GM19463 (cell line): Measurements from ENCODE around the gene WNT7B.

Source experiments
- ATAC-seq: cut with Tn5 transposase; IDR thresholded peaks from one replicate; pipeline ENCODE4 v1.9.1; 2021; ENCODE audit warnings: mild to moderate bottlenecking, moderate library complexity; ENCODE audit not compliant: unreplicated experiment

Gene WNT7B

GRCh38 chr22:45974498-45974897 is 2.5 kb downstream of the WNT7B start:
- no peak for ATAC-seq

DNA sequence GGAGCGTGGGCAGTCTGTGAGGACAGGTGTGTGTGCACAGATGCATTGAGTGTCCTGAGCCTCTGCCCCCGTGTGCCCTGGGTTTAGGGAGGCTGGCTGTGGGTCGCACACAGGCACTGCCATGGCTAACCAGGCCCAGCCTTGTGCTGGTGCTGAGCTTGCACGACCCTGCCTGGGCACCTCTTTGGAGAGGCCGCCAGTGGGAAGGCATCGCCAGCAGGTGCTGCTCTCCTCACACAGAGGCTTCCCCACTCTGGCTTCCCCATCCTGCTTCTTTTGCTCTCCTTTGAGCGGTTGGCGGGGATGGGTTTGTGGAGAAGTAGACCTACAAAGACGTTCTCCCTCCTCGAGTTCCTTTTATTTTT is 4.1 kb downstream of the WNT7B start:
- no peak for ATAC-seq

GRCh38 chr22:45972091-45972888 is 4.7 kb downstream of the WNT7B start:
- ATAC-seq, result no peak

DNA sequence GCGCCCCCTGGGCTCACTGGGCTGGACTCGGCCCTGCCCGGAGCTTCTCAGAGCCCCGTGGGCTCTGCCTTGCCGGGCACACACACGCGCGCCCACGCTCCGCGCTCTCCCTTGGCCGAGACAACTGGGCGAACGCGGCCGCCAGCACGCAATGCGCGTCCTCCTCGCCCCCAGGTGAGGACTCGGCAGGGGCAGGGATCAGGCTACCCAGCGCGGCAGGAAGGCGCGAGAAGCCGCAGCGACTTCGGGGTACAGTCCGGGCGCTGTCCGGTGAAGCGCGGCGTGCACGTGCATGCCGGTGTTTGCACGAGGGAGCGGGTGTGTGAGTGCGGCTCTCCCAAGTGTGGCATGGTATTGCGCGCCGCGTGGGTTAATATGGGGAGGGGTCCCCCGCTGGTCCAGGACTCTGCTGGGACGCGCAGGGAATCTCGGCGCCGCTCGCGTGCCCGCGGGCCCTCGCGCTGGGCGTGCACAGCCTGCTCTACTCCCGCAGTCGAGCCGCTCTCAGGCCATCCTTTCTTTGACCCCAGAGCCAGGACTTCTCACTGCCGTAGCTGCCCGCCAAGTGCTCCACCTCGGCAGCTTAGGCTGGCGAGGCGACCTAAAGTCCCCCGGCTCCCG is 5.4 kb downstream of the WNT7B start:
- ATAC-seq, result no peak

DNA sequence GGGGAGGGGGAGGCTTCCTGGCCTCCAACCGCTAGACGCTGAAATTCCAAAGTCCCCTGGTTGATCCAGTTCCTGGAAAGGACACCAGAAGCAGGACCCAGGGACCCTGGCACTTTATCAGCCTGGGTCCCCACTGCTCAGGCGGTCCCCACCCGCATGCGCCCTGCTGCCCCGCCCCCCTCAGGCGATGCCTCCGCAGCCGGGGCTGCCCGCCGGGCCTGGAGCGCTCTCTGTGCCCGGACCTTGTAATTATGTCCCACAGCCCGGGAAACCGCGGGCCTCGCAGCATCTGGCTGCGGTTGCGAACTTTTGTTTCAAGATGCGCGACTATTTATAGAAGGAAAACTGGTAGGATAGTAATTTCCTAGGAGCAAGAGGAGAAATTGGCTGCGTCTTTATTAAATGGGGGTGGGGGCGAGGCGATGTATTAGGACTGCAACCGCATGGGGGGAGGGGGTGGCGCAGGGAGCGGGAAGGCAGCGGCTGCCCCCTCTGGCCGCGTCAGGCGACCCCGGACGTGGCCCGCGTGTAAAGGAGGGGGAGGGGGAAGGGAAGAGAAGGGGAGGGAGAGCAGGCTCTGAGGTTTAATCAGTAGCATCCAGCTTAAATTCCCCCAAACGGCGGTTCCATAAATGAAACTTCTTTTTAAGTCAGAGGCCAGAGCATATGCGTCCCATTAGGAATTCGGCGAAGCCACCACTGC is 6.1 kb downstream of the WNT7B start:
- ATAC-seq, result no peak

DNA sequence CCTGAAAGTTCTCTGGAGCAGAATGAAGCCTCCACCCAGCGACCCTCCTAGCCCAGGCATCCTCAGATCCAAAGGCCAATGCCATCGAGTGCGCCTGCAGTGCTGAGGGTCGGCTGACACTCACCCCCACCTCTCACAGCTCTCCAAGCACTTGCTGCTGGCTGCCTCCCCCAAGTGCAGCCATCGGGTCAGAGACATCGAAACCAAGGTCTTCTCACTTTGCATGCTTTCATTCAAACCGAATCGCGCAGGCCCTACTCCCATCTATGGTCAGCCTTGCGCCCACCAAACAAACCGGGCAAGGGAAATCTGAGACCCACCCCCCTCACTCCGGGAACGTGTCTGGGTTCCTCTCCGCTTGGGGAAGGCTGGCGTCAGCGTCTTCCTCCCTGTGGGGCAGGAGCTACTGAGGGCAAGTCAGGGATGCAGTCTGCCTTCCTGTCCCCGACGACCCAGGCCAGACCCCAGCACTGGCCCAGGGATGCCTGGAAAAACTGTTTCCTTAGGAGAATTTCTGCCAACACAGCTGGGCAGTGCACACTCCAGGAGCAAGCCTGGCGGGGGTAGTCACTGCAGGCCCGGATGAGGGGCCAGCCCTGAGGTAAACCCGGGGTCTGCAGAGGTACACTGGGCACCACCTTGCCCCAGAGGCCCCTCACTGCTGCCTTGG is 7.0 kb downstream of the WNT7B start:
- no peak for ATAC-seq

DNA sequence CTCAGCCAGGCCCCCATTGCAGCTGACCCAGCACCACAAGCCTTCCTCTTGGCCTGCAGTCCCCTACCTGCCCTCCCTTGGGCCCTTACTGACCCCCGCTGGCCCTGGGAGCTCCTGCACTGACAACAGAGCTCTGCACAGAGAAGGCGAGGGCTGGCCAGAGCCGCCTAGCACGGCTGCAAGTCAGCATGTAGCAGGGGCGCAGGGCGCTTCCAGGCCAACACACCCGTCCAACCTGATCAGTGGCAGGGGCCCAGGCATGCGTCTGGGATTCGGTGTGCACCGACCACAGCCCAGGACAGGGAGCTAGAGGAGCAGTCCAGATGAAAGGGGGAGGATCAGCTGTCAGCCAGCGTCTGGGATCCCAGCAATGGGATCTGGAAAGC is 7.6 kb downstream of the WNT7B start:
- ATAC-seq, result no peak

GRCh38 chr22:45968751-45969413 is 8.1 kb downstream of the WNT7B start:
- ATAC-seq, result no peak

DNA sequence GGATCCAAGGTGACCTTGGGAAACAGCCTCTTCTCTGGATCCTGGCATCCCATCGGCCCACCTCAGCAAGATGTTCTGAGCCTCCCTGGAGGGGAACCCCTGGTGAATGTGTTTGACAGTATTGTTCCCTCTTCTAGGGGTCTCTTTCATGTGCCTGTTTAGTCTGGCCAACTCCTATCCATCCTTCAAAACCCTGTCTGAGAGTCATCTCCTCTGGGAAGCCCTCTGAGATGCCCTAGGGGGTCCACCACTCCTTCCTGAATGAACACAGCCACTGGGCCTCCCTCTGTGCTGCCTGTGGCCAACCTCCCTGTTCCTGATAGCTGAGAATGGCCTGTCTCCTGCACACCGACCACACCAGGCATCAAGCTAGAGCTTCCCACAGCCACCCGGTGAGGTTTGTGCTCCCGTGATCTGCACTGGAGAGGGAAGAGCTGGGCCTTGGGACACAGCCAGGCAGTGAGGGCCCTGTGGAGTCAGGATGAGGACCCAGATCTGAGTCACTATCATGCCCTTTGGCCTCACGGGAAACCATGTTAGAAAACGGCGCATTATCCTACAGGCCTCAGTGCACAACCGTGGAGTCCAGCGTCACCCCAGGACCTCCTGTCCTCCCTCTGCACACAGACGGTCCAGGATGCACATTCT is 8.8 kb downstream of the WNT7B start:
- ATAC-seq, result no peak

DNA sequence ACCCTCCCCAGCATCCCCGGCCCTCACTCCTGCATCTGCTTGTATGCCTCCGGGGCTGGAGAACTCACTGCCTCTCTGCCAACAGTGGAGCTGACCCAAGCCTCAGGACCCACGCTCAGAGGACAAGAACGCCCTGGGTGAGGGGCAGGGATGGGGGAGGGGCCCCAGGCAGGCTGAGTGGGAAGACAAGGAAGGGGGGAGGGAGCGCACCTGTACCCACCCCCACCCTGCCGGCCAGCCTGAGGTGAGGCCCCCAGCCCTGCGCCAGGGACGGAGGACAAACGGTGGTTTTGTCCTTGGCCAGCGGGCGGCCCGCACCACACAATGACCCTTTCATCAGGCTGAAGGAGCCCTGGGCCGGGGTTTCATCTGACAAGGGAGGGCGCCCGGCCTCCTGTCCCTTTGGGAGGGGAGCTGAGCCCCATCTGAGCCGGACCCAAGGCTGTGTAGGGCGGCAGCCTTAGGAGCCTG is 10.0 kb downstream of the WNT7B start:
- no peak for ATAC-seq

DNA sequence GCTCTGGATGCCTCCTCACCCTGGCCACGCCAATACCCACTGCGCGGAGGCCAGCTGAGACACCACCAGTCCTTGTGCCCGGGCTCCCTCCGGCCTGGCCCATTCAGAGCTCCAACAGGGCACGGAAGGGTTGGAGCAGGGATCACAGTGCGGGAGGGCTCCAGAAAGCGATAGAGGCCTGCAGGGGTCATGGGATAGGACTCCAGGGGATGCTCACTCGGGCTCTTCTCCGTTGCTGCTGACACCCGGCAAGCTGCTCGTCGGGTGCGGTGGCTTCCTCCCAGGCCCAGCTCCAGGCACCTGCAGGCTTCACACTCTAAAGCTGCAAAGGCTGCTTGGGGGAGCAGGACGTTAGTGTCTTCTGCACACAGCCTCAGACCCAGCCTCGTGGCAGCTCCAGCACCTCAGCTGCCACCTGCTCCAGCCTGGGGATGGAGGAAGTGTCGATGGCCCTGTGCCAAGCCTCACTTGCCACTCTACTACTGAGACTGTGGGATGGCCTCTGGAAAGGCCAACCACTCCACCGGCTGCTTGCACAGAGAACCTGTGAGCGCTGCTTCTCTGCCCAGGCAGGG is 10.6 kb downstream of the WNT7B start:
- no peak for ATAC-seq

- no peak for ATAC-seq
Observed at GRCh38 chr22:45965563-45965962, 11.4 kb downstream of the WNT7B start.

GRCh38 chr22:45964926-45965527 is 11.9 kb downstream of the WNT7B start:
- no peak for ATAC-seq

DNA sequence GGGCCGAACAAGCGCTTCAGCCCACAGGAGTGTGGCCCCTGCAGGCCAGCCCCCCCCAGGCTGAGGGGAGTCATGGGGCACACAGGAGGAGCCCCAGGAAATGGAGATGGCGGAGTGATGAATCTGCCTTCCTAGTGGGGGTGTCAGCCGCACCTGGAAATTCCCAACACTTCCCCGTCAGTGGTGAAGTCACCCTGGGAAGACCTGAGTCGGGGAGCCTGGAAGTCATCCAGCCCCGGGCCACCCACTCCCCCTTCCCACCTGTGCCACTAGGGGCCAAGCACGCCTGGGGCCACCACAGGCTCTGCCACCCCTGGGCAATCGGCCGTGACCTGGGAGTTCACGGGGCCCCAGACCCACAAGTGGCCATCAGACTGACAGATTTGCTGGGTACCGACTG is 12.6 kb downstream of the WNT7B start:
- no peak for ATAC-seq

- no peak for ATAC-seq
Observed at GRCh38 chr22:45963821-45964220, 13.1 kb downstream of the WNT7B start.

- ATAC-seq, result no peak
Observed at GRCh38 chr22:45962756-45963324, 14.1 kb downstream of the WNT7B start.

GRCh38 chr22:45962434-45962718 is 14.6 kb downstream of the WNT7B start:
- no peak for ATAC-seq

- no peak for ATAC-seq
Observed at GRCh38 chr22:45961679-45962433, 15.1 kb downstream of the WNT7B start.
